Right cardiac atrium (tissue), 5 donors: ENCODE data around the gene ARMH3. TPM values are rescaled to one million over a fixed set of nuclear protein-coding genes. Genes with fewer than 3 reads are reported as not detected.

Experiments used
- ATAC-seq, 2 donors: fragments of 200-7000 bp; cut with Tn5 transposase; one replicate each; pipeline versions ENCODE4 v1.8.0 to v1.9.1; 2020; ENCODE audit warnings: moderate library complexity in 2 of 2, mild to moderate bottlenecking in 1 of 2
- DNase-seq, 3 donors: peaks; one replicate each; pipeline ENCODE4 v3.0.0-alpha.2; 2020
- H3K27ac ChIP-seq: one replicate; pipeline ENCODE4 v1.5.1; 2013; ENCODE audit warnings: mild to moderate bottlenecking, low read length, control low read depth, moderate library complexity
- H3K27me3 ChIP-seq: one replicate; pipeline ENCODE4 v1.6.1; 2013; ENCODE audit not compliant: control insufficient read depth, insufficient read depth
- H3K4me1 ChIP-seq: one replicate; pipeline ENCODE4 v1.6.1; 2013; ENCODE audit warnings: low read length; ENCODE audit not compliant: control insufficient read depth, insufficient read depth
- H3K4me3 ChIP-seq: one replicate; pipeline ENCODE4 v1.5.1; 2013; ENCODE audit warnings: low read length, control low read depth
- H3K9me3 ChIP-seq: one replicate; pipeline ENCODE4 v1.6.1; 2013; ENCODE audit warnings: low read length; ENCODE audit not compliant: control insufficient read depth
- WGBS: extraction: QIAGEN DNeasy Blood & Tissue Kit; methylation state at CpG from one replicate; pipeline ENCODE4 v1.1.7; 2013; 5-methylcytosine and 5-hydroxymethylcytosine counted together
- intact Hi-C, 4 donors: fragments of 100-400 bp; cut with DNase I; formaldehyde crosslinking; loops; one replicate each; pipeline versions ENCODE4 v1.11.0 to v1.14.0; 2022 to 2023
- polyA plus RNA-seq: library from polyadenylated mRNA; stranded (reverse); fragments of 200-250 nt; gene quantifications from one replicate; pipeline ENCODE4 v1.2.3, GENCODE V29; 2013
- total RNA-seq, 4 donors: library from RNA; stranded (reverse); fragmentation: NEBNext Ultra II Directional; extraction: Animal tissue kit (Norgen Biotek cat#: 25700); gene quantifications; one replicate each; pipeline ENCODE4 v1.2.1, GENCODE V29; 2021
- donor health status: healthy with polysubstance abuse.
- donor health status: DM: no; HTN: yes; CAD: no.
- donor health status: DM: no; HTN: no; CAD: no.
- donor health status: DM: no; HTN: yes; CAD: no; lungs with severe emphysema.
- donor health status: DM: yes; HTN: yes; CAD: no.

Gene ARMH3
- total and polyA plus RNA-seq, 5 donors: 38.1 to 87.3 (median 48.0) TPM

DNA sequence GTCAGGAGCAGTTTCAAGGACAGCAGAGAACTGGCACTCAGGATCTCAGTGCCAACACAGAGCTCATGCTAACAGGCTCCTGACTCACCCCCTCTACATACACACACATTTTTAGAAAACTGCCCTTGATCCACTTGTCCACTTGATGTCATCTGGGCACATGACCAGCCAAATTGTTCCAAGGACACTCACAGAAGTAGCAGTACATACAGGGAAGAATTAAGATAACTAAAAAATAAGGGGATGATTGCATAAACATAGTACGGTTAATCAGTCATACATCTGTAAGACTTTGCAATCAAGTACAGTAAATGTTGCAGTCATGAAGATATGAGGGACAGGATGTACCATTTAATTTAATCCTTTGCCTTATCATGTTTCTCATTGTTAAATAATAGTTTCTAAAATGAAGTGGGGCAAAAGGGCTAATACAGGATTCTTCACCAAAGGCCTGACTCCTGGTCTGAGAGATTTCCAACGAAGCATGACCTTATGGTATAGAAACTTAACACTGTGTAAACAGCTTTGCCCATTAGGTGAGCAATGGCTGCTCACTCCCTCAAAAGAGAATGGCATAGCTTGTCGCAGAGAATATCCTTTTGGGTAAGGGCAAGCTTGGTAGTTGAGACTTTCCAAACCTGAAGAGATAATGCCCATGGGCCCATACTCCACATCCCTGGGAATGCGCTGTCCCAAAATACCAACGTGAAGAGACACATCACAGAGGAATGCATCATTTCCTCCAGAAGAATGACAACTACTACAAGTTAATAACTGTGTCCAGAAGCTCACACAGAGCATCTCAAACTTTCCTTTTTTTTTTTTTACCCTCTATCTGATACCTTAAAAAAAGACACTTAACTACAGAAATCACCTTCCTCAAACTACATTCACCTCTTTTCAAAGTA lies 94.1 kb downstream of the ARMH3 start:
- no peak overlapping the region for H3K4me3 ChIP-seq
- H3K4me1 ChIP-seq: peaks cover 6% of the 10 kb centered on the region
- ATAC-seq: peak; percentile 86 to 87

DNA sequence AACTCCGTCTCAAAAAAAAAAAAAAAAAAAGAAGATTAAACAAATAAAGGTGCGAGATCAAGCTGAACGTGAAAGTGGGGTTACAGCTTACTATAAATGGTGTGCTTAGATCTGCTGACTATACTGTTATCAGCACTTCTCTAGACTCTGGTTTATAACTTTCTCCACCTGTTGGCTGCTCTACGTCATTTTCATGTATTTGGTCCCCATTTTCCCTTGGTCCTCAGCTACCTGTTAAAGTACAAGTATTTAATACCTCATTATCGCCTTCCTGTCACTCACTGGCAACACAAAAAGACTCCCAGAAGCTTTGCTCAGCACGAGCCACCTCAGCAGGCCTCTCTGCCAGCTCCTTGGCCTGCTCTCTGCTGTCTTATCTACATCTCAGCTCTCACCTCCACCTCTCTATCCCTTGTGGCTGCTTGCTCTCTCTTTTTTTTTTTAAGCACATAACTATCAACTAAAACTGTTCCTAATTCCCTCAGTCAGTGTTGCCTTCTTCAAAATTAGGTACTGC lies 95.0 kb downstream of the ARMH3 start:
- Histone ChIP-seq H3K4me1 (peaks cover 6% of the 10 kb centered on the region), H3K27ac (peak overlapping the region; percentile 98), H3K27me3 (no peaks in the 10 kb centered on the region), H3K4me3 (no peak overlapping the region), H3K9me3 (no peaks in the 10 kb centered on the region)
- intact Hi-C loops: no loop called here
- 69% methylated on average over 6 of the region's 6 CpGs for WGBS
- DNase-seq: no peak
- no peak for ATAC-seq

More for the DNA sequence above, 94.1 kb downstream of the ARMH3 start:
- WGBS: 61% methylated on average over 5 of the region's 5 CpGs
- H3K9me3 ChIP-seq: no peaks in the 10 kb centered on the region
- intact Hi-C loops: no loop called here
- no peaks in the 10 kb centered on the region for H3K27me3 ChIP-seq
- peak overlapping the region; percentile 96 for H3K27ac ChIP-seq
- DNase-seq: peak in 1 of 3 donors; percentile 37

DNA sequence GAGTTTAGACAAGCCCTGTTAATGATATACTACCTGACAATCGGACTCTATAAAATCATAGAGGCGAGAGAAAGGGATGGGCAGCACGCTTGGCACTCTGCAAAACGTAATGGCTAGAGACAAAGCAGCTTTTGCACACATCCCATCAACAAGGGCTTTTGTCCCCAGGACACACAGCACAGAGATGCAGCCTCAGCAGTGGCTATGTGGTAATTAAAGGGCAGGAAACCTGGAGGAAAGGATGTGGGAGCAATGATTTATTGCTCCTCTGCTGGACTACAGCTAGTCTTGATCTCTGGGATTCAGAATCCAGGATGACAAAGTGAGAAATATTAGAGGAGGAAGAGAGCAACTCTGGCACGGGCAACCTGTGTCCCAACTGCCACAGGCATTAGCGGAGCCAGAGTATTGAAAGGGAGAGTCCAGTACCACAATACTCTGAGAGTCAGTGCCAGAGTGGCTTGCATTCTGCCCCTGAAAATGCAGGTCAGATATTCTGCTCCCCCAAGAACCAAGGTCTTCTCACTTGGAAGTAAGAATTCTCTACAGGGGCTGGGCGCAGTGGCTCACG lies 96.5 kb downstream of the ARMH3 start:
- Histone ChIP-seq H3K4me1 (peaks cover 6% of the 10 kb centered on the region), H3K4me3 (no peak overlapping the region), H3K27ac (peak overlapping the region; percentile 15), H3K27me3 (no peaks in the 10 kb centered on the region), H3K9me3 (no peaks in the 10 kb centered on the region)
- WGBS: 91% methylated on average over 8 of the region's 8 CpGs
- ATAC-seq (no peak), DNase-seq (no peak)
- intact Hi-C loops: no loop called here

DNA sequence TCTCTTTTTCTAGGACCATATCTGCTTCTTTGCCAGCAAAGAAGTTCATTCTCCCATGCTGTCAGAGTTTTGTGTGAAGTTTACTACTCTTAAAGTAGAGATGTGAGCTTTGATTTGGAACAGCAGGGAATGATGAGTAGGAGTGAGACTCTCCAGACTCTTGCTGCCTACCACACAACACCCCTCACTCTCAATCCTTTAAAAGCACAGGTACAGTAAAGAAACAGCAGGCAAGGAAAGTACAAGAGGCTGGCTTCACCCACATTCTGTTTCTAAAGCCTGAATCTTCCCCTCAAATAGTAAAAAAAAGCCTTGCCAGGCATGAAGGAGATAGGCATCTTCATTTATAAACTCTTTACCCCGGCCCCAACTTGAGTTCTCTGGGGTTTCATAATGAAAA lies 97.3 kb downstream of the ARMH3 start:
- intact Hi-C loops: no loop called here
- ATAC-seq: no peak
- Histone ChIP-seq H3K27ac (no peak overlapping the region), H3K9me3 (no peaks in the 10 kb centered on the region), H3K27me3 (no peaks in the 10 kb centered on the region), H3K4me3 (no peak overlapping the region), H3K4me1 (peaks cover 6% of the 10 kb centered on the region)
- no peak for DNase-seq
- whole genome bisulfite sequencing: 82% methylated on average over 1 of the region's 1 CpG

DNA sequence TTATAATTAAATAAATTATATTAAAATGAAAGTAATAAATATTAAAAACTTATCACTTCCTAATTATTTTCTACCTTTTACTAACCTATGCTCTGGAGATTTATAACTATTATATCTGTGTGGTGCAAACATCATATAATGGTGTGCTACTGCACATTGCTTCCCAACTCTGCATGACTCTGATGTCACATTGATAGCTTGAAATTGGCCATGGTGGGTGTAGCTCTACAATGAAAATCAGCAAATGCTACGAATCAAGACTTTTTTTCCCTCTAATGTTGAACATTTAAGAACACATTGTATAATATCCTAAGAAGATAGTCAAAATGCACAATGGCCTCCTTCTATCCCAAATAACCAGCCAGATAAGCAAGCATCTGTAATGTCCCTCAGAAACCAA lies 99.1 kb downstream of the ARMH3 start:
- Histone ChIP-seq H3K4me1 (peaks cover 4% of the 10 kb centered on the region), H3K27me3 (no peaks in the 10 kb centered on the region), H3K27ac (no peak overlapping the region), H3K9me3 (no peaks in the 10 kb centered on the region), H3K4me3 (no peak overlapping the region)
- intact Hi-C loops: no loop called here
- ATAC-seq (no peak), DNase-seq (no peak)
- WGBS: 92% methylated on average over 1 of the region's 1 CpG

DNA sequence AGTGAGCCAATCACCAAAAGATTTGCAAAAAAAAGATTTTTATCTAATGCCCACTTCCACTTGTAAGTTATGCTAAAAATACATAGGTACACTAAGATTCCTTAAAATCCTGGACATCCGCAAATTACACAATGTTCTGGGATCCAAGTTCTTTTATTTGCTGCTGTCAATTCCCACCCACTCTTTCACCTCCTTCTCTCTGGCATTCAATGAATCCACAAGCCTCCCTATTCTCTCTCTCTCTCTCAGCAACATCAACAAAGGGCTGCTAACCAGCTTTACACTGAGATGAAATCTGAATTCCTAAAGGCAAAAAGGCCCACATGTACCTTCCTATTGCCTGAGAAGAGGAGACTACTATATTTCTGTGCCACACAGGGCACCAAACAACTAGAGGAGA lies 99.9 kb downstream of the ARMH3 start:
- Histone ChIP-seq H3K27me3 (no peaks in the 10 kb centered on the region), H3K4me3 (no peak overlapping the region), H3K27ac (no peak overlapping the region), H3K9me3 (no peaks in the 10 kb centered on the region), H3K4me1 (peaks cover 4% of the 10 kb centered on the region)
- ATAC-seq (no peak), DNase-seq (no peak)
- WGBS: 89% methylated on average over 1 of the region's 1 CpG
- intact Hi-C loops: no loop called here

DNA sequence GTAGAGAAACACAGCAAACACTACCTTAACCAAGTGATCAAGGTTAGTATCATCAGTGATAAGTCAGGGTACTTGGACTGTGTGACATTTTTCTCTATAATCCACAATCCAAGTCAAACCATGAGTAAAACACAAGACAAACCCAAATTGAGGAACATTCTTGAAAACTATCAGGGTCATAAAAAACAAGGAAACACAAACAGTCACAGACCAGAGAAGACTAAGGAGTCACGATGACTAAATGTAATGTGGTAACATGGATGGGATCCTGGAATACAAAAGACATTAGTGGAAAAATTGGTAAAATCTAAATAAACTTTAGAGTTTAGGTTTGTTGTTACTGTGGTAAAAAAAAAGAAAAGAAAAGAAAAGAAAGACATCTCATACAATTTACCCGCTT lies 103.8 kb downstream of the ARMH3 start:
- Histone ChIP-seq H3K4me3 (no peak overlapping the region), H3K27ac (no peak overlapping the region), H3K9me3 (no peaks in the 10 kb centered on the region), H3K4me1 (no peaks in the 10 kb centered on the region), H3K27me3 (no peaks in the 10 kb centered on the region)
- ATAC-seq (no peak), DNase-seq (no peak)
- intact Hi-C loops: no loop called here
- WGBS: 91% methylated on average over 2 of the region's 2 CpGs

DNA sequence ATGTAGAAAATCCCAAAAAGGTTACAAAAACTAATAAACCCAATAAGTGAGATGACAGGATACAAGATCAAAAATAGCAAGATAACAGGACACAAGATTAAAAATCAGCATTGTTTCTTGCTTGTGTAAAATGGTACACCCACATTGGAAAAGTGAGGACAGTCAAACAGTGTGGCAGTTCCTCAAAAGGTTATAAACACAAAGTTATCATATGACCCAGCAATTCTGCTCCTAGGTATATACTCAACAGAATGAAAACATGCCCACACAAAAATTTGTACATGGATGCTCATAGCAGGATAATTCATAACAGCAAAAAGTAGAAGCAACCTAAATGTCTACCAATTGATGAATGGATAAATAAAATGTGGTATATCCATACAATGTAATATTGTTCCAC lies 105.8 kb downstream of the ARMH3 start:
- H3K4me1 ChIP-seq: no peaks in the 10 kb centered on the region
- no peaks in the 10 kb centered on the region for H3K27me3 ChIP-seq
- H3K9me3 ChIP-seq: no peaks in the 10 kb centered on the region
- no peak overlapping the region for H3K27ac ChIP-seq
- DNase-seq (no peak), ATAC-seq (no peak)
- no peak overlapping the region for H3K4me3 ChIP-seq
- intact Hi-C loops: no loop called here

DNA sequence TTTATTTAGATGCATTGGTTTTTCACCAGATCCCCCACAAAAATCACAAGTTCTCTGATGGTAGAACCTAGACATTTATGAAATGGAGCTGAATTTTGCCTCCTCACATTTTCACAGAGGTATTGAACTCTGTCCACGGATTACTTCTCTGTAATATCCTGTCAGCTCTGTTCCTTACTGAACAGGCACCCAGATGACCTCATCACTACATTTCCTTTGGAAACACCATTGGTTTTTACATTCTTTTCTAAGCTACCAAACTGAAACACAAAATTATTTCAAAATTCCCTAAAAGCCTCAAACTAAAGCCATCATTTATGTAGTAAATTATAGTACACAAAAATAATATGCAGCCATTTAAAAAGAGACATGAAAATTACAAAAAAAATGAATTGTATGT lies 114.1 kb downstream of the ARMH3 start:
- H3K4me3 ChIP-seq: no peak overlapping the region
- no peaks in the 10 kb centered on the region for H3K9me3 ChIP-seq
- no peaks in the 10 kb centered on the region for H3K27me3 ChIP-seq
- ATAC-seq (no peak), DNase-seq (no peak)
- 38% methylated on average over 1 of the region's 1 CpG for WGBS
- peaks cover 4% of the 10 kb centered on the region for H3K4me1 ChIP-seq
- intact Hi-C loops: no loop called here
- no peak overlapping the region for H3K27ac ChIP-seq

DNA sequence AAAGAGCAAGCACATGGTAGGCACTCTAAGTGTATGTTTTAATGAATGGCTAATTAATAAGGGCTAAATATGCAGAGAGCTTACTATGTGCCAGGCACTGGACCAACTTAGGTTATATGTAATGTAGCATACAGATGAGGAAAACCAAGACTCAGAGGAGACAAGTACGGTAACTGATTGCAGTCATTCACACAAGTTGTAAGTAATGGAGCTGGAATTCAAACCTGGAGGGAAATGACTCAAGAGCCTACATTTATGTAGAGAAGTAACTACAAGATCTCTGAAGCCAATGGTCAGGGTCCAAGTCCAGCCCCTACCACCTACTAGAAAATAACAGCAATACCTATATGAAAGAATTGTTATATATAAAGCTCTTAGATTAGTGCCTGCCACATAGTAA lies 115.1 kb downstream of the ARMH3 start:
- 97% methylated on average over 1 of the region's 1 CpG for WGBS
- DNase-seq: no peak
- intact Hi-C loops: no loop called here
- peaks cover 4% of the 10 kb centered on the region for H3K4me1 ChIP-seq
- no peak overlapping the region for H3K4me3 ChIP-seq
- peak overlapping the region; percentile 27 for H3K27ac ChIP-seq
- H3K27me3 ChIP-seq: no peaks in the 10 kb centered on the region
- H3K9me3 ChIP-seq: no peaks in the 10 kb centered on the region
- no peak for ATAC-seq

DNA sequence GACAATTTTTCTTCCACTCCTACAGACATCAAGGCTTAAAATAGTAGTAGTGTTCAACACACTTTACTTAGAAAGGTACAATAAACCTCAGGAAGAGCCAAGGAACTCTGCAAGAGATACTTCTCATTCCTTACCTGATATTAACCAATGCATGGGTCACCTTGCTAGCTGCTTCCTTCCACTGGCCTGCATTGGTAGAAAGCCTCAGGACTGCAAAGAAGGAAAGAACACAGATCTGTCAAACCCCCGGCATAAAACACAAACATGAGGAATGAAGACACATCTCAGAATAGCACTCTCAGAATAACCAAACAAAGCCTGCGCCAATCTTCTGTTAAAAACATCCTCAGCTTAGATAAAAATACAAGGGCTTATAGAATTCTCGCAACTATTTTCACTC lies 116.2 kb downstream of the ARMH3 start:
- Histone ChIP-seq H3K9me3 (no peaks in the 10 kb centered on the region), H3K4me1 (peaks cover 6% of the 10 kb centered on the region), H3K27ac (peak overlapping the region; percentile 90), H3K4me3 (no peak overlapping the region), H3K27me3 (no peaks in the 10 kb centered on the region)
- intact Hi-C loops: no loop called here
- ATAC-seq (peak; percentile 29 to 32), DNase-seq (no peak)
- 38% methylated on average over 3 of the region's 3 CpGs for WGBS
